Measurements from ENCODE around the gene ITPA.
"Not testable (repeated sequence)": the region's sequence is repeated elsewhere in the genome, so short reads cannot be mapped to it uniquely, and the experiment has no call there.

Gene ITPA

GRCh38 chr20:3202965-3203314 is 6.4 kb upstream of the ITPA start:
- DNase-seq (ENCODE audit: low spot score), result no peak

- peak; percentile 60 for DNase-seq (ENCODE audit: low spot score)
Observed at GRCh38 chr20:3203315-3204123, 5.8 kb upstream of the ITPA start.

- DNase-seq (ENCODE audit: low spot score), result peak; percentile 96
Observed at GRCh38 chr20:3204124-3204794, 5.0 kb upstream of the ITPA start, which contains the start of gene DDRGK1. Gene DDRGK1, minus strand, starts transcription at chr20:3204682. Its CDS starts 55 bp downstream, at chr20:3204627.

- DNase-seq (ENCODE audit: low spot score), result no peak
Observed at GRCh38 chr20:3208786-3209256, 477 bp upstream of the ITPA start.

- DNase-seq (ENCODE audit: low spot score), result no peak
Observed at GRCh38 chr20:3209946-3210317, 634 bp downstream of the ITPA start.

GRCh38 chr20:3210346-3210745 is 1.0 kb downstream of the ITPA start:
- DNase-seq (ENCODE audit: low spot score), result no peak

GRCh38 chr20:3213226-3213625 is 3.9 kb downstream of the ITPA start:
- no peak for DNase-seq (ENCODE audit: low spot score)

- DNase-seq (ENCODE audit: low spot score), result not testable (repeated sequence)
Observed at GRCh38 chr20:3215359-3215917, 6.1 kb downstream of the ITPA start.

GRCh38 chr20:3218307-3218988 is 9.2 kb downstream of the ITPA start:
- DNase-seq (ENCODE audit: low spot score), result peak; percentile 69

GRCh38 chr20:3221398-3222226 is 12.3 kb downstream of the ITPA start:
- no peak for DNase-seq (ENCODE audit: low spot score)

GRCh38 chr20:3222635-3223600 is 13.6 kb downstream of the ITPA start:
- DNase-seq (ENCODE audit: low spot score), result no peak

- no peak for DNase-seq (ENCODE audit: low spot score)
Observed at GRCh38 chr20:3223651-3223993, 14.3 kb downstream of the ITPA start.

- no peak for DNase-seq (ENCODE audit: low spot score)
Observed at GRCh38 chr20:3223994-3224680, 14.8 kb downstream of the ITPA start.

GRCh38 chr20:3224681-3225421 is 15.6 kb downstream of the ITPA start:
- DNase-seq (ENCODE audit: low spot score), result no peak

GRCh38 chr20:3226093-3226492 is 16.8 kb downstream of the ITPA start:
- no peak for DNase-seq (ENCODE audit: low spot score)

GRCh38 chr20:3226864-3227263 is 17.6 kb downstream of the ITPA start:
- no peak for DNase-seq (ENCODE audit: low spot score)

- DNase-seq (ENCODE audit: low spot score), result no peak
Observed at GRCh38 chr20:3227506-3227905, 18.2 kb downstream of the ITPA start.

- DNase-seq (ENCODE audit: low spot score), result no peak
Observed at GRCh38 chr20:3227936-3228749, 18.8 kb downstream of the ITPA start.

GRCh38 chr20:3228750-3229032 is 19.4 kb downstream of the ITPA start:
- DNase-seq (ENCODE audit: low spot score), result no peak

All from AG08396 (cell line).